NCI-H1417 treated with DMSO at 0.1 percent for 48 hours (cell line): ENCODE results near the gene NME3.
"Not testable (repeated sequence)": the region's sequence is repeated elsewhere in the genome, so short reads cannot be mapped to it uniquely, and the experiment has no call there.

Experiments used
- DNase-seq: peaks from one replicate; lab custom pipeline; 2025; lab: John Stamatoyannopoulos, UW

The NME3 gene

GRCh38 chr16:1747934-1748333 is 23.4 kb downstream of the NME3 start:
- DNase-seq = no peak

GRCh38 chr16:1746693-1747195 is 24.6 kb downstream of the NME3 start:
- DNase-seq = no peak

- no peak for DNase-seq
These were observed 25.2 kb downstream of the NME3 start for GRCh38 chr16:1745900-1746692.

- DNase-seq = no peak
These were observed 26.0 kb downstream of the NME3 start for GRCh38 chr16:1745181-1745899.

- DNase-seq = no peak
These were observed 27.0 kb downstream of the NME3 start for GRCh38 chr16:1744338-1744840.

- DNase-seq = no peak
These were observed 27.7 kb downstream of the NME3 start for GRCh38 chr16:1743376-1744337.

- DNase-seq = no peak
These were observed 29.7 kb downstream of the NME3 start for GRCh38 chr16:1741553-1742165.

- DNase-seq = no peak
These were observed 30.4 kb downstream of the NME3 start for GRCh38 chr16:1740781-1741490.

GRCh38 chr16:1740234-1740633 is 31.1 kb downstream of the NME3 start:
- no peak for DNase-seq

- no peak for DNase-seq
These were observed 36.5 kb downstream of the NME3 start for GRCh38 chr16:1734816-1735215.

GRCh38 chr16:1734123-1734522 is 37.2 kb downstream of the NME3 start:
- no peak for DNase-seq

- not testable (repeated sequence) for DNase-seq
These were observed 38.8 kb downstream of the NME3 start for GRCh38 chr16:1732551-1732987.

- DNase-seq = no peak
These were observed 39.3 kb downstream of the NME3 start for GRCh38 chr16:1732071-1732470.

- DNase-seq = no peak
These were observed 39.7 kb downstream of the NME3 start for GRCh38 chr16:1731603-1732002.

- DNase-seq = no peak
These were observed 40.3 kb downstream of the NME3 start for GRCh38 chr16:1731073-1731472.

GRCh38 chr16:1729445-1729844 is 41.9 kb downstream of the NME3 start:
- DNase-seq = no peak

GRCh38 chr16:1729026-1729425 is 42.3 kb downstream of the NME3 start:
- no peak for DNase-seq

GRCh38 chr16:1727651-1728624 is 43.4 kb downstream of the NME3 start:
- no peak for DNase-seq

- DNase-seq = no peak
These were observed 44.5 kb downstream of the NME3 start for GRCh38 chr16:1726661-1727502.
